ENCODE results near the gene PLAGL1.
A peak's percentile ranks its signal among the peaks of the same experiment; 100 is the strongest.
"Not testable (repeated sequence)": the region's sequence is repeated elsewhere in the genome, so short reads cannot be mapped to it uniquely, and the experiment has no call there.

The PLAGL1 gene

DNA sequence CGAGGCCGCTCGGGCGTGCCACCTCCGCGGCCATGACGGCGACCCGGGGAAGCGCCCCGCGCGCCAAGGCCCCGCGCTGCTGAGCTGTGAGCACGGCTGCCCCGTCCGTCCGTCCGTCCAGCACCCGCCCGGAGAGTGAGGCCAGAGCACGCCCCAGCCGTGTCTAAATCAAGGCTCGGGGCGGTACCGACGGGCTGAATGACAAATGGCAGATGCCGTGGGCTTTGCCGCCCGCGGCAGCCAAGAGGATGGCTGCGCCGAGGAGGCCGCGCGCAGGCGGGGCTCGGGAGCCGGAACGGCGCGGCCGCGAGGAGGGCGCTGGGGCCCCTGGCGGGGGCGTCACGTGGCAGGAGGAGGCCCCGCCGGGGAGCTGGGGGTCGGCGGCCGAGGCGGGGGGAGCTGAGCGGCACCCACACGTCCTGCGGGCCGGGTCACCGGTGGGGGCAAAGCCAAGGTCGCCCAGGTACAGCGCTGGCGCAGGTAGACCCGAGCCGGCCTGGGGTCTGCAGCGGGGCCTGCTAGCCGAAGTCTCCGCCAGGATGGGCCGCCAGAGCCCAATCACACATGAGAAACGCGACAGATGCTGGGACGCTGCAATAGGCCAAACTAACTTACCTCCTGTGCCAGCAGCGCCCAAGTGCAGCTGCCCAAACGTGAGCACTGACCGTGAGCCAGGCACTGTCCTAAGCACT, at the start of gene PLAGL1:
Gene PLAGL1, minus strand, starts transcription at position 140 of the 692 bp plus-strand sequence. CDS start 60,123 bp downstream, outside the sequence.
- peak within 1 kb of the TSS; percentile 84 for H3K4me3 ChIP-seq (ENCODE audit: low read length)
- no peaks in the 10 kb centered on the region for H3K27me3 ChIP-seq (ENCODE audit: insufficient read depth, low read length)
- no peaks in the 10 kb centered on the region for H3K36me3 ChIP-seq (ENCODE audit: insufficient read depth, low read length)
- H2AFZ ChIP-seq (ENCODE audit: low read depth, low read length), result peak within 1 kb of the TSS; percentile 51
- H3K4me1 ChIP-seq (ENCODE audit: insufficient read depth, low read length), result peaks cover 7% of the 10 kb centered on the region
- H3K9me3 ChIP-seq (ENCODE audit: low read length), result no peaks in the 10 kb centered on the region

DNA sequence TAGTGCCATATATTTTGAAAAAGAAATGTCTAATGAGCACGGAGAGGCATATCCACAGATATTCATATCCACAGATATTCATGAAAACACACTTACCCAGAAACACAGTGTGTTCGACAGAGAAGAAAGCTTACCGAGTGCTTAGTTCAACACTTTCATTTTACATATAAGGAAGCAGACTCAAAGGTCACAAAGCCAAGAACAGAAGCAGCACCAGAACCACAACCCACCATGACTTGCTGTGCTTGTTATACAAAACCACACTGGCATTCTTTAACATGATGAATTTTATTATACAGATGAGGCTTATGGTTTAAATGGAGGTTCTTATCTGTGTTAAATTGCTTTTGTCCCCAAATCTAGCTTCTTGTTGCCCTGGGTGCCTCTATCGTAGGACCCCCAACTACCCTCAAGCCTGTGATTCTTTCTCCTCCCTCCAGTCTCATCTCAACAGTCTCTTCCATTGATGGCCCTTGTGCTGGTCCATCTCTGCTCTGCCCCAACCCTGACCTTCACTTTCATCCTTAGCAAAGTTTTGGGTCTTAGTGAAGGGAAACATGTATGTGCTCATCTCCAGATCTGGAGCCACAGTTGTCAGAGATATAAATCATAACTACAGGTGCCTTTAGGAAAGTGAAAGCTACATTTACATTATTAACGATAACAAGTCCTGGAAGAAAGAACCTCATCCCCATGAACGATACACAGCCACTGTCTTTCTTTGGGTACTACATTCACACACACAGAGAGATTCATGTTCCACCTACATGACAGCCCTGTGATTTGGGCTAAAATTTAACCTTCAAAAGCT, 47.3 kb upstream of the PLAGL1 start:
- Histone ChIP-seq H3K4me3 (ENCODE audit: low read length) (no peak overlapping the region), H3K4me1 (ENCODE audit: insufficient read depth, low read length) (no peaks in the 10 kb centered on the region), H3K9me3 (ENCODE audit: low read length) (peaks cover 2% of the 10 kb centered on the region), H3K27me3 (ENCODE audit: insufficient read depth, low read length) (no peaks in the 10 kb centered on the region), H3K36me3 (ENCODE audit: insufficient read depth, low read length) (no peaks in the 10 kb centered on the region), H2AFZ (ENCODE audit: low read depth, low read length) (no peak overlapping the region)

- peaks cover 3% of the 10 kb centered on the region for H3K9me3 ChIP-seq (ENCODE audit: low read length)
- H3K4me1 ChIP-seq (ENCODE audit: insufficient read depth, low read length), result no peaks in the 10 kb centered on the region
- no peak overlapping the region for H3K4me3 ChIP-seq (ENCODE audit: low read length)
- H3K36me3 ChIP-seq (ENCODE audit: insufficient read depth, low read length), result no peaks in the 10 kb centered on the region
- H3K27me3 ChIP-seq (ENCODE audit: insufficient read depth, low read length), result no peaks in the 10 kb centered on the region
- no peak overlapping the region for H2AFZ ChIP-seq (ENCODE audit: low read depth, low read length)
Measured at GRCh38 chr6:144053601-144054000, 45.5 kb upstream of the PLAGL1 start.

GRCh38 chr6:144052488-144052887, 44.4 kb upstream of the PLAGL1 start:
- no peaks in the 10 kb centered on the region for H3K27me3 ChIP-seq (ENCODE audit: insufficient read depth, low read length)
- peaks cover 2% of the 10 kb centered on the region for H3K9me3 ChIP-seq (ENCODE audit: low read length)
- H2AFZ ChIP-seq (ENCODE audit: low read depth, low read length), result no peak overlapping the region
- no peaks in the 10 kb centered on the region for H3K36me3 ChIP-seq (ENCODE audit: insufficient read depth, low read length)
- no peaks in the 10 kb centered on the region for H3K4me1 ChIP-seq (ENCODE audit: insufficient read depth, low read length)
- H3K4me3 ChIP-seq (ENCODE audit: low read length), result no peak overlapping the region

GRCh38 chr6:144049386-144049785, 41.3 kb upstream of the PLAGL1 start:
- no peak overlapping the region for H3K4me3 ChIP-seq (ENCODE audit: low read length)
- no peak overlapping the region for H2AFZ ChIP-seq (ENCODE audit: low read depth, low read length)
- H3K9me3 ChIP-seq (ENCODE audit: low read length), result peaks cover 2% of the 10 kb centered on the region
- no peaks in the 10 kb centered on the region for H3K27me3 ChIP-seq (ENCODE audit: insufficient read depth, low read length)
- no peaks in the 10 kb centered on the region for H3K36me3 ChIP-seq (ENCODE audit: insufficient read depth, low read length)
- no peaks in the 10 kb centered on the region for H3K4me1 ChIP-seq (ENCODE audit: insufficient read depth, low read length)

DNA sequence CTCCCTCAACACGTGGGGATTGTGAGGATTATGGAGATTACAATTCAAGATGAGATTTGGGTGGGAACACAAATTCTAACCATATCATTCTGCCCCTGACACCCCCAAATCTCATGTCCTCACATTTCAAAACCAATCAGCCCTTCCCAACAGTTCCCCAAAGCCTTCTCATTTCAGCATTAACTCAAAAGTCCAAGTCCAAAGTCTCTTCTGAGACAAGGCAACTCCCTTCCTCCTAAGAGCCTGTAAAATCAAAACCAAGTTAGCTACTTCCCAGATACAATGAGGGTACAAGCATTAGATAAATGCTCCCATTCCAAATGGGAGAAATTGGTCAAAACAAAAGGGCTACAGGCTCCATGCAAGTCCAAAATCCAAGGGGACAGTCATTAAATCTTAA, 39.6 kb upstream of the PLAGL1 start:
- Histone ChIP-seq H2AFZ (ENCODE audit: low read depth, low read length) (no peak overlapping the region), H3K36me3 (ENCODE audit: insufficient read depth, low read length) (no peaks in the 10 kb centered on the region), H3K4me3 (ENCODE audit: low read length) (no peak overlapping the region)

GRCh38 chr6:144046672-144047071, 38.6 kb upstream of the PLAGL1 start:
- H3K36me3 ChIP-seq (ENCODE audit: insufficient read depth, low read length); H2AFZ ChIP-seq (ENCODE audit: low read depth, low read length); H3K27me3 ChIP-seq (ENCODE audit: insufficient read depth, low read length); H3K4me1 ChIP-seq (ENCODE audit: insufficient read depth, low read length); H3K4me3 ChIP-seq (ENCODE audit: low read length); H3K9me3 ChIP-seq (ENCODE audit: low read length): not testable (repeated sequence)

More for the DNA sequence above, 39.6 kb upstream of the PLAGL1 start:
- Histone ChIP-seq H3K27me3 (ENCODE audit: insufficient read depth, low read length) (no peaks in the 10 kb centered on the region), H3K9me3 (ENCODE audit: low read length) (peaks cover 2% of the 10 kb centered on the region), H3K4me1 (ENCODE audit: insufficient read depth, low read length) (no peaks in the 10 kb centered on the region)

- H3K4me1 ChIP-seq (ENCODE audit: insufficient read depth, low read length), result not testable (repeated sequence)
Measured at GRCh38 chr6:144044989-144045388, 36.9 kb upstream of the PLAGL1 start.

DNA sequence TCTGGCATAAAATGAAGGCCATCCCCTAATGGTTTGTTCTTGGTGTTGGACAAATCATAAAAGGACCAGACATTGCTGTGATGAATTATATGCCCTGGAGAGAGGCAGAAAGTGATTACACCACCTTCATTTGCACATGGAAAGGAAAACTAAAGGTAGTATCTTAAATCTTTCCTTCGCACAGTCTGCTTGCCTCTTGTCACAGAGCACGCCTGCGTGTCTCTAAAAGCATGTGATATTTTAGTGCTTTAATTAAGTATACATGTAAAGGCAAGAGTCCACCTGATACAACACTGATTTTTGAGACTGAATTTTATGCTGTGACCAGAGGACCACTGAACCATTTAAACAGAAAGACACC, 28.8 kb upstream of the PLAGL1 start:
- Histone ChIP-seq H2AFZ (ENCODE audit: low read depth, low read length) (no peak overlapping the region), H3K4me1 (ENCODE audit: insufficient read depth, low read length) (no peaks in the 10 kb centered on the region), H3K36me3 (ENCODE audit: insufficient read depth, low read length) (no peaks in the 10 kb centered on the region), H3K9me3 (ENCODE audit: low read length) (no peaks in the 10 kb centered on the region), H3K27me3 (ENCODE audit: insufficient read depth, low read length) (no peaks in the 10 kb centered on the region), H3K4me3 (ENCODE audit: low read length) (no peak overlapping the region)

More at GRCh38 chr6:144044989-144045388, 36.9 kb upstream of the PLAGL1 start:
- H3K27me3 ChIP-seq (ENCODE audit: insufficient read depth, low read length); H3K9me3 ChIP-seq (ENCODE audit: low read length); H3K4me3 ChIP-seq (ENCODE audit: low read length); H3K36me3 ChIP-seq (ENCODE audit: insufficient read depth, low read length); H2AFZ ChIP-seq (ENCODE audit: low read depth, low read length): not testable (repeated sequence)

DNA sequence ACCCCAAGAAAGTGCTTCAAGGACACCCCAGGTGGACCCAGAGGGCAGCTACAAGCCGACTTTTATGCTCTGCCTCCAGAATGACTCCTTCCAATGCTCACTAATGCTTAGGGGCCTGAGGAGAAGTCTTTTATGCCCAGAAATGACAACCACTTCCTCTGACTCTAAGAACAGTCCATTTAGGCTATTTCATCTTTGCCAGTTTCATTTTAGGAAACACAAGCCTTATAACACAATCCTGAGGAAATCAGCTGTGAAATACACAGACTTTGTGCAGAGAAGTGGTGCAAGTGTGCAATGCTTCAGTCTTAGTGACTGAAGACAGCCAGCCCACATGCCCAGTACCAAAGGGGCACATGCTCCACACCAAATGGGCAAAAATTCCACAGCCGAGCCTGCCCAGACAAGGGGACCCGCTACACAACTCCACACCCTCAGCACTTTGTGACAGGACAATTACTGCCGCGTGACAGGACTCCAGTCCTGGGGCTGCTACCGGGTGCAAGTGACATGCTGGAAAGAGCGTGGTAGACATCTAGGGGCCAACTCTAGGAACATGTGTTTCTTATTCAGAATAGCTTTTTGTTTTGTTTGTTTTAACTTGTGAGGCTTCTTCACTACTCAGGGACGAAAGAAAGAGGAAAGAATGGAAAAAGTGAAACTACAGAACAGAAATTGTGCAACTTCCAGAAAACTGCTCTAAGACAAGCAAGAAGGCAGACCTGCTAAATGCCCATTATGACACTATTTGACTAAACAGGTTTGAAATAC, 28.2 kb upstream of the PLAGL1 start:
- H2AFZ ChIP-seq (ENCODE audit: low read depth, low read length), result no peak overlapping the region
- H3K9me3 ChIP-seq (ENCODE audit: low read length), result no peaks in the 10 kb centered on the region
- no peaks in the 10 kb centered on the region for H3K36me3 ChIP-seq (ENCODE audit: insufficient read depth, low read length)
- no peak overlapping the region for H3K4me3 ChIP-seq (ENCODE audit: low read length)
- no peaks in the 10 kb centered on the region for H3K27me3 ChIP-seq (ENCODE audit: insufficient read depth, low read length)
- H3K4me1 ChIP-seq (ENCODE audit: insufficient read depth, low read length), result no peaks in the 10 kb centered on the region

- Histone ChIP-seq H3K4me3 (ENCODE audit: low read length) (no peak overlapping the region), H3K9me3 (ENCODE audit: low read length) (no peaks in the 10 kb centered on the region), H2AFZ (ENCODE audit: low read depth, low read length) (no peak overlapping the region), H3K36me3 (ENCODE audit: insufficient read depth, low read length) (no peaks in the 10 kb centered on the region), H3K4me1 (ENCODE audit: insufficient read depth, low read length) (no peaks in the 10 kb centered on the region), H3K27me3 (ENCODE audit: insufficient read depth, low read length) (no peaks in the 10 kb centered on the region)
Measured at GRCh38 chr6:144035416-144035815, 27.4 kb upstream of the PLAGL1 start.

GRCh38 chr6:144033816-144034735, 26.0 kb upstream of the PLAGL1 start:
- Histone ChIP-seq H3K4me3 (ENCODE audit: low read length) (no peak overlapping the region), H3K9me3 (ENCODE audit: low read length) (no peaks in the 10 kb centered on the region), H2AFZ (ENCODE audit: low read depth, low read length) (no peak overlapping the region), H3K27me3 (ENCODE audit: insufficient read depth, low read length) (no peaks in the 10 kb centered on the region), H3K36me3 (ENCODE audit: insufficient read depth, low read length) (no peaks in the 10 kb centered on the region), H3K4me1 (ENCODE audit: insufficient read depth, low read length) (no peaks in the 10 kb centered on the region)
